ENCODE measurements around the gene LRRTM2.

Gene LRRTM2

GRCh38 chr5:138883211-138883610, 8.1 kb upstream of the LRRTM2 start:
- DNase-seq: no peak

GRCh38 chr5:138878437-138879235, 3.5 kb upstream of the LRRTM2 start:
- DNase-seq: no peak

- no peak for DNase-seq
Measured at GRCh38 chr5:138876811-138877210, 1.7 kb upstream of the LRRTM2 start.

DNA sequence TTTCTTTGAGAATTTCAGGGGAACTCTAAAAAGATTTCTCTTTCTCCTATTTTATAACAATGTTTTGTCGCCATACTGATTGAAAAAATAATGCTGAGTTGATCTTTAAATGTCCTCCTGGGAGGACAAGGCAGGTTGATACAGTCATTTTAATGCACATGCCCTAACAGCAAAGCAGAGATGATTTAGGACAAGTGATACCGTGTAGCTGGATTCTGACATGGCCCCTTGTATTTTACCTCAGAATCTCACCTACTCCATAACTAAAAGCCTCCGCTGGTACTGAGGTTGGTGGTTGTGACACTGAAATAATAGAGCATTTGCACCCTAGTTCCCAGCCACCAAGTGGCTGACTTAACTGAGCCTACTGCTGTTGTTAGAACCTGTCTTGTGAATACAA, 811 bp upstream of the LRRTM2 start:
- no peak for DNase-seq

DNA sequence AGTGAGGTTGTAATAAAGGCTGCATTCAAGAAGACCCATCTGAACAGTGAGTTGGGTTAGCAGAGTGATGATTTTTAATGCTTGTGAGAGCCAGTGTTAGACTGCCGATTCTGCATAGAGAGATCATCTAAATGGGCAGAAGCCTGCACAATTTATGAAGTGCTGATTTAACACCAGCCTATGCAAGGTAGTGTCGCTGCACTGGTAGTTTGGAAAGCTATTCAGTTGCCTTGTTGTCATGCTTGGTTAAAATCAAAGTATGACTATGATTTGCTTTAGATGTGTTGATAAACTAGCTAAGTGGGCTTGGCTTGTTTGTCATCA, 379 bp upstream of the LRRTM2 start:
- no peak for DNase-seq

- no peak for DNase-seq
Measured at GRCh38 chr5:138874241-138874640, 894 bp downstream of the LRRTM2 start.

- no peak for DNase-seq
Measured at GRCh38 chr5:138873466-138874221, 1.5 kb downstream of the LRRTM2 start.

DNA sequence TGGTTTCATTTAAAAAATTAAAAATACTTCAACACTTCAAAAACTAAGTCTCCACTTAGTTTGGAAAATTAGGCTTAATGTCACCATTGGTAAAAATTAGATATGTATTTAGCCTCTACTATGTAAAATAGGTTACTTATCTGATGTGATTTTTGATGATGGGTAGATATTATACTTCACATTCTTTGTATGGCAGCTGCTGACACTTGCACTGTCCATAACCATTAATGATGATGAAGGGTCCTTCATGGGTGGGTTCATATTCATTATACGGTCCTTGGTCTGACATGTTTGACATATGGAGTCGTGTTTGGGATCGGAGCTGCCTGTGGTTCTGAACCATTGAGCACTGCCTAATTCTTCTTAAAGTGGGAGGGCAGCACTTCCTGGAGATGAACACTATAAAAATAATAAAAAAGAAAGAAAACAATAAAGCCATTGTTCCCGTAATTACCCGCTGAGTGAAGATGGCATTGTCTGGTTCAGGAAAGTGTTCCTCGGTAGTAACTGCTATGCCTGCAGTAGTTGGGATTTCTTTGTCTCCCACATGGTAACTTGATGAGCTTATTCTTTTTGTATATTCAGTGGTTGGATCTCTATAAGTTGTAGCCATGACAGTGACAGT, 2.2 kb downstream of the LRRTM2 start:
- DNase-seq: no peak

DNA sequence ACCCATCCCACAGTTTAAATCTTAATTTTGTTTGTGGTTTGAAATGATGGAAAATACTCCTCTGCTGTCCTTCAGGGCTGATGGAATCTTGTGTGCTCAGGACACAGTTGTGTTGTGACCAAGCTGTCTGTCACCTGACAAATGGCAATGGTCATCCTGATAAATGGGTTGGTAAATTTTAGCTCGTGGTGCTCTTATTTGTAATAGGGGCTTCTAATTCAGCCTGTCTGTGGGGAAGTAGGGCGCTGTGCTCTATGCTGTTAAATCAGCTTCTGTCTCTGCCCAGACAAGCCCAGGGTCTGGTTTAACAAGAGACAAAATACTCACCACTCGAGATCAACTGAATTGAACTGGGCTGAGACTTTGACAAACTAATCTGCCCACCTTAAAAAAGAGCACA, 4.5 kb downstream of the LRRTM2 start:
- no peak for DNase-seq

GRCh38 chr5:138869763-138870500, 5.2 kb downstream of the LRRTM2 start:
- no peak for DNase-seq

DNA sequence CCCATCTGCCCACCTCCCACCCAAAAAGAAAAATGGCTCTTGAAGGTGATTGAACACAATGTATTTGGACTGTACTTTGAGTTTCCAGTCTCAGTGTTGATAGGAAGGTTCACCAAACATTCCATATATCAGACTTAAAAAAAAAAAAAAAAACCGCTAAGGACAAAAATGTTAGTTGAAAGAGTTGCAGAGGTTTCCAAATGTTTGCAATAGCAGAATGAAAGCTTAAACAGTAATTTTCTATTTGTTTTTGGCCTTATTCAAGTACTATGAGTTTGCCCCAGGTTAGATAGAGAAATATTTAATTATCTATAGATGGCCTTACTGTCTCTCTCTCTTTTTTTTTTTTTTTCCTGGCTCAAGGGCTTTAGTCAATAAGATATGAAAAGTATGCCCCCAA, 6.1 kb downstream of the LRRTM2 start:
- DNase-seq: no peak

- DNase-seq: no peak
Measured at GRCh38 chr5:138867011-138867410, 8.1 kb downstream of the LRRTM2 start.

- no peak for DNase-seq
Measured at GRCh38 chr5:138853132-138853531, 22.0 kb downstream of the LRRTM2 start.

DNA sequence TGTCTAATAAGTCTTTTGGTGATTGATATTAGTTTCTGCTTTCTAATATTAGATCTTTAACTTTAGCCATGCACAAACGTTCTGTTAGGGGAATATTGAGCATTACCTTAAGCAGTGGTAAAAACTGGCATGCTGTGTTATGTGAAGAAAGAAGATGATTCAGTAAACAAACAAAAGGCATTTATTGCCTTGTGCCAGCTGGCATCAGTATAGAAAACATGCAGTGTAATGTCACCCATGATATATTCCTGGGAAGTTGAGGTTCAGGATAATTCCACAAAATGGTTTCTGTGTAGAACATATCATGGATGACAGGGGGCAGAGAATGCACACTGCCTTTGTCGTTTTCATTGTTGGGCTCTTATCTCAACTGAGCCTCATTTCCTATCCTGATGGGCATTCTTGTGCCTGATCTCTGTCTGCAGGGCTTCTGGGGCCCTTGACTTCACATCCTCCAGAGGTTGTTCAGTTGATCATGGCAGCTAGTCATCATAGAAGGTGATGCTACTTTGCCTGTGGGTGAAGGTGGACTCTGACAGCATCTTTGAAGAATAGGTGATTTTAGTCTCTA, 24.2 kb downstream of the LRRTM2 start:
- no peak for DNase-seq

DNA sequence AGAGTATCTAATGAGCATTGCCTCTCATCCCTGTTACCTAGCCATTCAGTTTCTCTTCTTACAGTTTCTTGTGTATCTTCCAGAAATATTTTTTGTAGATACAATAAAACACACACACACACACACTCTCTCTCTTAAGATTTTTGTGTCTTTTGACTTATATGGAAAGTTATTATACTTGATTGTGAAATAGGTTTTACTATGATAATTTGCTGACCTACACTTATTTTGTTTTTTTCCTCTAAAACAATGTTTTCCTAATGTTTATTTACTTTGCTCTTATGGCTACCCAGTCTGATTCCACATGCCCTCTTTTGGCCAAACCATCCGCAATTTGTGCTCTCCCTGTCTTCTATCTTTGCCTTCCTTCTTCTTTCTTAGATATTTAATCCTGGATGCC, 25.3 kb downstream of the LRRTM2 start:
- no peak for DNase-seq

GRCh38 chr5:138849439-138849838, 25.7 kb downstream of the LRRTM2 start:
- no peak for DNase-seq

DNA sequence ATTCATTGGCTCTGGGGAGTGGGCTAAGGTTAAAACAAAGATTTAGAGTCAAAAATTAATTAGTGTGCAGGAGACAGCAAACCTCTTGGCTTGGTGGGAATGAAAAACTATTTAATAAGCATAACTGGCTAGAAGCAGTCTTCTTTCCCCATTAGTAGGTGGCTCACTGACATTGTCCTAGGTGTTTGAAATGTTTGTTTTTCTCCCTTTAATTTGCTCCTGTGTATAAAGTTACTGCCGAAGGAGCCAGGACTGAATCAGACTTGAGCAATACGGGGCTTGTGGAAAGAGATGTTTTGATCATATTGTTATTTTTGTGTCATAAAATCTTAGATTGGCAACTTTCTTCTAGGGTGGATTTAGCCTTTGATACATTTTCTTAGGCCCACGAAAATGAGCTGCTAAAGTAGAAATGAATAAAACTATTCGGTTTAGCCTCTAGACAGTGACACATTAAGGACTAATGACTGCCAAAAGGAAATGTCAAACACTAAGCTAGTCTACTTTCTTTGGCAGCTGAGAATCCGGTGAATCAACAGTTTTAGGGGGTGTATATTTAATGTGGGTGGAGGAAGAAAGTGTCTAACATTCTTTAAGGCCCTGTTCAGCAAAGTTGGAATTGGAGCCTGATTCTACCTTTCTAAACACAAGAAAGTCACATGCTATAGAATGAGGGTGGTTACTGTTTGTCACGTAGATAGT, 30.2 kb downstream of the LRRTM2 start:
- no peak for DNase-seq

- no peak for DNase-seq
Measured at GRCh38 chr5:138844125-138844461, 31.0 kb downstream of the LRRTM2 start.

- no peak for DNase-seq
Measured at GRCh38 chr5:138843316-138844124, 31.6 kb downstream of the LRRTM2 start.

GRCh38 chr5:138841531-138841930, 33.6 kb downstream of the LRRTM2 start:
- no peak for DNase-seq

GRCh38 chr5:138840103-138840502, 35.0 kb downstream of the LRRTM2 start:
- DNase-seq: no peak
